ENCODE results near the gene KIRREL1. TPM values are rescaled to one million over a fixed set of nuclear protein-coding genes. Genes with fewer than 3 reads are reported as not detected.

KIRREL1 gene
- total RNA-seq, 1 experiment from 2014 or later: 30.5 TPM

DNA sequence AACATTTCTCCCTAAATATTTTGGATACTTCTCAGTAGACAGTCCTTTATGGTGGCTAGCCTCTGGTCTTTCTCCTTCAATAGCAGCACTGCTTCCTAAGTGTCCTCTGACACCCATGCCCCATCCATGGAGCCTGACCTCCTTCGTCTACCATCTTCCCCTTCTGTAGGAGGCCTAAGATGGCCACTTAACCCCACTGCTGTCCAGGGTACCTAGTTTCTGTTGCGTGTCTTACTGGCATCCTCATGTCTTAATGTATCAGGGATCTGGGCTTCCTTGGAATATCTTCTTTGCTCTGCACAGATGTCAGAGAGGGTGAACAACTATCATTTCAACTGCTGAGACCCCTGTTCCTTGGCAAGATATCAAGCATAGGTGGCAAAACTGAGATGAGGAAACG, 5.4 kb upstream of the KIRREL1 start:
- Mint-ChIP-seq H3K9me3 (no peaks in the 10 kb centered on the region), H3K27me3 (ENCODE audit: low read depth) (peaks cover 12% of the 10 kb centered on the region), H3K36me3 (ENCODE audit: insufficient read depth in 1 of 3, low read depth in 3 of 3) (no peaks in the 10 kb centered on the region), H3K4me1 (peaks cover 35 to 40% of the 10 kb centered on the region in 2 experiments), H3K4me3 (no peak overlapping the region), H3K27ac (no peak overlapping the region)
- Histone ChIP-seq H3K23me2 (ENCODE audit: insufficient read length, low read depth, low read length, poor library complexity, severe bottlenecking) (peaks cover 2% of the 10 kb centered on the region), H2BK15ac (ENCODE audit: low read depth, low read length) (no peak overlapping the region), H3K79me2 (ENCODE audit: insufficient read depth, low read length) (no peaks in the 10 kb centered on the region), H2BK12ac (ENCODE audit: insufficient read length, low read depth, low read length) (no peak overlapping the region), H4K5ac (ENCODE audit: insufficient read length, low read depth, low read length) (no peak overlapping the region), H3K4ac (ENCODE audit: low read depth, low read length) (no peak overlapping the region), H2BK5ac (ENCODE audit: insufficient read length, low read length) (no peak overlapping the region), H3K9ac (ENCODE audit: extremely low read depth, insufficient read length, low read length) (no peak overlapping the region), H3K4me2 (ENCODE audit: insufficient read depth, insufficient read length, low read length) (no peak overlapping the region), H3K18ac (ENCODE audit: insufficient read length, low read depth, low read length) (no peak overlapping the region), H4K20me1 (ENCODE audit: control insufficient read depth, insufficient read depth, insufficient read length) (no peaks in the 10 kb centered on the region), H3K27me3 (ENCODE audit: insufficient read depth, low read length) (no peaks in the 10 kb centered on the region), H3T11ph (ENCODE audit: low read length) (no peak overlapping the region), H3K9me3 (ENCODE audit: control insufficient read depth, low read depth, low read length) (no peaks in the 10 kb centered on the region), H3K4me1 (ENCODE audit: insufficient read depth, low read length) (peaks cover 13% of the 10 kb centered on the region; the same call in 1 of the 2 replicates), H2BK20ac (ENCODE audit: low read depth, low read length, poor library complexity, severe bottlenecking) (no peak overlapping the region), H3K56ac (ENCODE audit: insufficient read length, low read depth, low read length) (no peak overlapping the region), H4K8ac (replicated peaks; ENCODE audit: insufficient read length, low read depth, low read length) (no peak overlapping the region), H3K27ac (ENCODE audit: insufficient read length, low read depth, low read length) (no peak overlapping the region), H2AFZ (ENCODE audit: low read length) (no peak overlapping the region), H3K23ac (ENCODE audit: insufficient read length, low read depth, low read length) (no peak overlapping the region), H4K91ac (ENCODE audit: insufficient read length, low read depth, low read length) (no peak overlapping the region), H3K14ac (ENCODE audit: insufficient read depth, low read length) (no peak overlapping the region), H2BK120ac (ENCODE audit: low read depth, low read length, poor library complexity, severe bottlenecking) (no peak overlapping the region), H2AK5ac (ENCODE audit: insufficient read length, low read length) (no peak overlapping the region), H3K79me1 (ENCODE audit: insufficient read depth, low read depth, low read length, poor library complexity, severe bottlenecking) (no peaks in the 10 kb centered on the region)
- WGBS (ENCODE audit: extremely low coverage, insufficient read length, low lambda C conversion rate): no CpG with 5 or more reads among the region's 3 CpGs
- DNase-seq: no peak
- TF ChIP-seq, protein P1, sequence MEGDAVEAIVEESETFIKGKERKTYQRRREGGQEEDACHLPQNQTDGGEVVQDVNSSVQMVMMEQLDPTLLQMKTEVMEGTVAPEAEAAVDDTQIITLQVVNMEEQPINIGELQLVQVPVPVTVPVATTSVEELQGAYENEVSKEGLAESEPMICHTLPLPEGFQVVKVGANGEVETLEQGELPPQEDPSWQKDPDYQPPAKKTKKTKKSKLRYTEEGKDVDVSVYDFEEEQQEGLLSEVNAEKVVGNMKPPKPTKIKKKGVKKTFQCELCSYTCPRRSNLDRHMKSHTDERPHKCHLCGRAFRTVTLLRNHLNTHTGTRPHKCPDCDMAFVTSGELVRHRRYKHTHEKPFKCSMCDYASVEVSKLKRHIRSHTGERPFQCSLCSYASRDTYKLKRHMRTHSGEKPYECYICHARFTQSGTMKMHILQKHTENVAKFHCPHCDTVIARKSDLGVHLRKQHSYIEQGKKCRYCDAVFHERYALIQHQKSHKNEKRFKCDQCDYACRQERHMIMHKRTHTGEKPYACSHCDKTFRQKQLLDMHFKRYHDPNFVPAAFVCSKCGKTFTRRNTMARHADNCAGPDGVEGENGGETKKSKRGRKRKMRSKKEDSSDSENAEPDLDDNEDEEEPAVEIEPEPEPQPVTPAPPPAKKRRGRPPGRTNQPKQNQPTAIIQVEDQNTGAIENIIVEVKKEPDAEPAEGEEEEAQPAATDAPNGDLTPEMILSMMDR (conservative IDR thresholded peaks at IDR 0.05): no peak

All from H9 (cell line).